Suprapubic skin (tissue), 3 donors: Measurements from ENCODE around the gene DHX9.

Experiments
- CTCF ChIP-seq, 2 donors: fragments of 200-600 bp in 1 of 2; fragments of 450-650 bp in 1 of 2; sonication (generic) in 1 of 2; IDR thresholded peaks; one replicate each; pipeline ENCODE4 v1.5.1; 2016 to 2019; ENCODE audit warnings: antibody characterized with exemption in 2 of 2, mild to moderate bottlenecking in 1 of 2, moderate library complexity in 1 of 2
- EP300 ChIP-seq: sonication (generic); formaldehyde crosslinking; IDR thresholded peaks from one replicate; pipeline ENCODE4 v1.6.1; 2017; ENCODE audit warnings: antibody characterized with exemption
- POLR2A ChIP-seq, 2 donors: fragments of 450-650 bp; IDR thresholded peaks; one replicate each; pipeline ENCODE4 v1.6.1; 2017; ENCODE audit warnings: antibody characterized with exemption in 2 of 2, mild to moderate bottlenecking in 2 of 2, moderate library complexity in 2 of 2

GRCh38 chr1:182850319-182850718 is 11.2 kb downstream of the DHX9 start:
- TF ChIP-seq CTCF (IDR thresholded peaks at IDR 0.05) (no peak), POLR2A (IDR thresholded peaks at IDR 0.05) (no peak), EP300 (no peak)
